Panc1 (cell line): Measurements from ENCODE around the gene CLUH. TPM values are rescaled to one million over a fixed set of nuclear protein-coding genes. Genes with fewer than 3 reads are reported as not detected.

Source experiments
- ATAC-seq: fragments of 200-7000 bp; cut with Tn5 transposase; 2 replicates; pipeline ENCODE4 v1.9.1; 2020; ENCODE audit warnings: mild to moderate bottlenecking, moderate library complexity
- BruUV-seq: library from RNA; stranded (reverse); fragments of 400-500 nt; replicated peaks from 2 replicates; lab custom pipeline; 2021; lab: Mats Ljungman, UMichigan
- CTCF ChIA-PET: fragments of 300-600 bp; sonication (Branson Sonifier 250); formaldehyde crosslinking; loops from one replicate; lab custom pipeline; 2022; ENCODE audit warnings: antibody characterized with exemption; lab: Charles Lee
- POLR2A ChIA-PET: fragments of 300-600 bp; sonication (Branson Sonifier 250); formaldehyde crosslinking; loops from one replicate; lab custom pipeline; 2022; ENCODE audit warnings: antibody characterized with exemption; lab: Charles Lee
- DNase-seq: peaks from one replicate; pipeline ENCODE4 v3.0.0-alpha.2; 2010; ENCODE audit warnings: low read depth, low spot score
- H3K27ac ChIP-seq: 2 replicates; pipeline ENCODE4 v1.5.1; 2011; ENCODE audit warnings: mild to moderate bottlenecking, low read length, inconsistent platforms
- H3K27me3 ChIP-seq: fragments of 200-500 bp; sonication (Bioruptor generic); 2 replicates; pipeline ENCODE4 v1.6.0; 2014; ENCODE audit warnings: low read length, inconsistent platforms; ENCODE audit not compliant: control insufficient read depth, insufficient read depth
- H3K36me3 ChIP-seq: fragments of 200-500 bp; sonication (Bioruptor generic); 2 replicates; pipeline ENCODE4 v1.5.1; 2014; ENCODE audit warnings: inconsistent platforms, mild to moderate bottlenecking, low read length, moderate library complexity; ENCODE audit not compliant: control insufficient read depth, insufficient read depth
- H3K4me1 ChIP-seq: 2 replicates; pipeline ENCODE4 v1.5.1; 2011; ENCODE audit warnings: inconsistent platforms, mild to moderate bottlenecking, low read length, moderate library complexity; ENCODE audit not compliant: control insufficient read depth, insufficient read depth
- H3K4me3 ChIP-seq, 2 experiments: 2 replicates each; pipeline ENCODE4 v1.5.1; 2011 to 2012; ENCODE audit warnings: low read depth in 2 of 2, low read length in 2 of 2, mild to moderate bottlenecking in 2 of 2, inconsistent platforms in 1 of 2, moderate library complexity in 1 of 2
- H3K9me3 ChIP-seq: fragments of 200-500 bp; sonication (Bioruptor generic); 2 replicates; pipeline ENCODE4 v1.5.1; 2014; ENCODE audit warnings: low read depth, mild to moderate bottlenecking, inconsistent platforms, low read length, moderate library complexity; ENCODE audit not compliant: control insufficient read depth, insufficient read depth
- POLR2AphosphoS5 ChIP-seq: IDR thresholded peaks from 2 replicates; pipeline ENCODE4 v1.6.1; 2012; ENCODE audit warnings: mild to moderate bottlenecking, low read depth, low read length, moderate library complexity
- SIN3A ChIP-seq: IDR thresholded peaks from 2 replicates; pipeline ENCODE4 v1.6.1; 2012; ENCODE audit warnings: low read depth, mild to moderate bottlenecking, low read length, moderate library complexity, borderline replicate concordance; ENCODE audit not compliant: insufficient read depth
- TCF7L2 ChIP-seq: IDR thresholded peaks from 2 replicates; pipeline ENCODE4 v1.6.1; 2011; ENCODE audit warnings: mild to moderate bottlenecking, low read depth, low read length, inconsistent platforms
- in situ Hi-C: cut with HindIII; loops from 2 replicates; pipeline ENCODE4 v1.10.0; 2016; ENCODE audit warnings: low sequenced_read_pairs, low pct_unique_long_range_greater_than_20kb
- intact Hi-C: fragments of 100-400 bp; cut with micrococcal nuclease; formaldehyde crosslinking; loops from one replicate; pipeline ENCODE4 v1.10.0; 2022; ENCODE audit not compliant: unreplicated experiment
- total RNA-seq: library from RNA; stranded (reverse); gene quantifications from one replicate; pipeline ENCODE4 v1.2.1, GENCODE V29; 2021; ENCODE audit not compliant: unreplicated experiment
- TF ChIP-seq, protein P1 (sequence below): fragments of 450-650 bp; IDR thresholded peaks from 2 replicates; pipeline ENCODE4 v1.5.1; 2017; ENCODE audit warnings: mild to moderate bottlenecking
- TF ChIP-seq, protein P2 (sequence below), 2 experiments: IDR thresholded peaks; 2 replicates each; pipeline ENCODE4 v1.6.1; 2011 to 2012; ENCODE audit warnings: low read depth in 2 of 2, control low read depth in 1 of 2, low read length in 1 of 2, mild to moderate bottlenecking in 1 of 2, moderate library complexity in 1 of 2; ENCODE audit not compliant: insufficient read depth in 1 of 2

Gene CLUH
- total RNA-seq, 1 experiment from 2014 or later, result 119 TPM

DNA sequence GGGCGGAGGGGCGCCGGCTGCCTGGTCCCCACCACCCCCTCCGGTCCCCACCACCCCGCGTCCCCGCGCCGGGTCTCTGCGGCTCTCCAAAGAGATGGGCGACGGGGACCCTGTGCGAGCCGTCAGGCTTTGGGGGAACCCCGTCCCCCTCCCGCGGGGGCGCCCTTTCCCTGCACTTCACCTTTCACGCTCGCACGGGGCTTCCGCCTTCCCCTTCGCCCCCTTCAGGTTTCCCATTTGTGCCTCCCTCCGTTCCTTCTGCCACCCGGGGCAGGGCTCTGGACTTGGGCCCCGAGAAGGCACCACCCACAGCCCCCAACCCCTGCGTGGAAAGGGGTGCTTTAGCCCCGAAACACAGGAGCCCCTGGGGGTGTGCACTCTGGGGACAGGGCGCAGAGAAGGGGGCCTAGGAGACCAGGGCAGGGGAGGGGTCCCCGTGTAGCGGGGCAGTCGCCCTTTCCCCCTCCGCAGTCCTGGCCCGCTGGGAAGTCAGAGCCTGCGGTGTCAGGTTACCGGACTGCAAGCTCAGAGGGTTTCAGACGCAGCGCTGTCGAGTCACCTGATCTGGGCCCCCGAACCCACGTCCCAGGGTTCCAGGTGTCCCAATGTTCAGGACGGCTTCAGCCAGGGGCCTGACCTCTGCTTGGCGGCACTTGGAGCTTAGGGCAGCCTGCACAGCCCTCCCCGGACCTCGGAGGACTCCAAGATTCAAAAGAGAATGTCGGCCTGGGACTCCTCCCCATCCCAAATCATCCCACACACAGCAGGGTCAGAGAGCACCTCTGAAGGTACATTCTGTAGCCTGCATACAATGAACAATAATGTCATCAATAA is 44.5 kb upstream of the CLUH start:
- Histone ChIP-seq H3K4me3 (peak overlapping the region; percentile 37 to 40), H3K27me3 (no peaks in the 10 kb centered on the region; the same call in 1 of the 2 replicates), H3K36me3 (no peaks in the 10 kb centered on the region), H3K9me3 (no peaks in the 10 kb centered on the region), H3K27ac (no peak overlapping the region), H3K4me1 (no peaks in the 10 kb centered on the region)
- TF ChIP-seq SIN3A (no peak), POLR2AphosphoS5 (no peak), TCF7L2 (no peak)
- TF ChIP-seq, protein P1, sequence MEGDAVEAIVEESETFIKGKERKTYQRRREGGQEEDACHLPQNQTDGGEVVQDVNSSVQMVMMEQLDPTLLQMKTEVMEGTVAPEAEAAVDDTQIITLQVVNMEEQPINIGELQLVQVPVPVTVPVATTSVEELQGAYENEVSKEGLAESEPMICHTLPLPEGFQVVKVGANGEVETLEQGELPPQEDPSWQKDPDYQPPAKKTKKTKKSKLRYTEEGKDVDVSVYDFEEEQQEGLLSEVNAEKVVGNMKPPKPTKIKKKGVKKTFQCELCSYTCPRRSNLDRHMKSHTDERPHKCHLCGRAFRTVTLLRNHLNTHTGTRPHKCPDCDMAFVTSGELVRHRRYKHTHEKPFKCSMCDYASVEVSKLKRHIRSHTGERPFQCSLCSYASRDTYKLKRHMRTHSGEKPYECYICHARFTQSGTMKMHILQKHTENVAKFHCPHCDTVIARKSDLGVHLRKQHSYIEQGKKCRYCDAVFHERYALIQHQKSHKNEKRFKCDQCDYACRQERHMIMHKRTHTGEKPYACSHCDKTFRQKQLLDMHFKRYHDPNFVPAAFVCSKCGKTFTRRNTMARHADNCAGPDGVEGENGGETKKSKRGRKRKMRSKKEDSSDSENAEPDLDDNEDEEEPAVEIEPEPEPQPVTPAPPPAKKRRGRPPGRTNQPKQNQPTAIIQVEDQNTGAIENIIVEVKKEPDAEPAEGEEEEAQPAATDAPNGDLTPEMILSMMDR, result no peak
- TF ChIP-seq, protein P2, sequence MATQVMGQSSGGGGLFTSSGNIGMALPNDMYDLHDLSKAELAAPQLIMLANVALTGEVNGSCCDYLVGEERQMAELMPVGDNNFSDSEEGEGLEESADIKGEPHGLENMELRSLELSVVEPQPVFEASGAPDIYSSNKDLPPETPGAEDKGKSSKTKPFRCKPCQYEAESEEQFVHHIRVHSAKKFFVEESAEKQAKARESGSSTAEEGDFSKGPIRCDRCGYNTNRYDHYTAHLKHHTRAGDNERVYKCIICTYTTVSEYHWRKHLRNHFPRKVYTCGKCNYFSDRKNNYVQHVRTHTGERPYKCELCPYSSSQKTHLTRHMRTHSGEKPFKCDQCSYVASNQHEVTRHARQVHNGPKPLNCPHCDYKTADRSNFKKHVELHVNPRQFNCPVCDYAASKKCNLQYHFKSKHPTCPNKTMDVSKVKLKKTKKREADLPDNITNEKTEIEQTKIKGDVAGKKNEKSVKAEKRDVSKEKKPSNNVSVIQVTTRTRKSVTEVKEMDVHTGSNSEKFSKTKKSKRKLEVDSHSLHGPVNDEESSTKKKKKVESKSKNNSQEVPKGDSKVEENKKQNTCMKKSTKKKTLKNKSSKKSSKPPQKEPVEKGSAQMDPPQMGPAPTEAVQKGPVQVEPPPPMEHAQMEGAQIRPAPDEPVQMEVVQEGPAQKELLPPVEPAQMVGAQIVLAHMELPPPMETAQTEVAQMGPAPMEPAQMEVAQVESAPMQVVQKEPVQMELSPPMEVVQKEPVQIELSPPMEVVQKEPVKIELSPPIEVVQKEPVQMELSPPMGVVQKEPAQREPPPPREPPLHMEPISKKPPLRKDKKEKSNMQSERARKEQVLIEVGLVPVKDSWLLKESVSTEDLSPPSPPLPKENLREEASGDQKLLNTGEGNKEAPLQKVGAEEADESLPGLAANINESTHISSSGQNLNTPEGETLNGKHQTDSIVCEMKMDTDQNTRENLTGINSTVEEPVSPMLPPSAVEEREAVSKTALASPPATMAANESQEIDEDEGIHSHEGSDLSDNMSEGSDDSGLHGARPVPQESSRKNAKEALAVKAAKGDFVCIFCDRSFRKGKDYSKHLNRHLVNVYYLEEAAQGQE (IDR thresholded peaks at IDR 0.05; ENCODE audit: insufficient read depth in 1 of 2, low read depth in 2 of 2, low read length in 1 of 2), result no peak
- BruUV-seq, result no TSS peak
- DNase-seq (no peak), ATAC-seq (peak; percentile 75)
- ChIA-PET POLR2A (no interaction called here), CTCF (no interaction called here)
- in situ Hi-C loops, result no loop called here
- intact Hi-C loops, result no loop called here

DNA sequence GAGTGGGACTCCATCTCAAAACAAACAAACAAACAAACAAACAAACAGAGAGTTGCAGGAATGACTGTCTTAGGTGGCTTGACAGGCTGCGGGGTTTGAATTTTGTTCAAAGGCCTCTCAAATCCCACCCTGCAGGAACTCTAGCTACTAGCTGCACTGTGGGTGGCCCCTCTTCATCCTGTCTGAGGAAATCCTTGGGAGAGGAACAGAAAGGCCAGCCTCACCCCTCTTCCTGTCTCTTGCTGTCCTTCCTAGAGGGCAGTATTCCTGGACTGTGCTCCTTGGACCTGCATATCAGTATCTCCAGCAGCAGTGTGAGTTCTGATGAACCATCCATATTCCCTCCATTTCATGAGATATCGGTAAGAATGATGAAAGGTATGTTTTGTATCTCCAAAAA is 39.9 kb upstream of the CLUH start:
- ChIA-PET CTCF (no interaction called here), POLR2A (no interaction called here)
- Histone ChIP-seq H3K9me3 (no peaks in the 10 kb centered on the region), H3K36me3 (no peaks in the 10 kb centered on the region), H3K4me3 (no peak overlapping the region), H3K27me3 (no peaks in the 10 kb centered on the region; the same call in 1 of the 2 replicates), H3K4me1 (no peaks in the 10 kb centered on the region), H3K27ac (no peak overlapping the region)
- no TSS peak for BruUV-seq
- TF ChIP-seq, protein P2 (IDR thresholded peaks at IDR 0.05; ENCODE audit: insufficient read depth in 1 of 2, low read depth in 2 of 2, low read length in 1 of 2), result no peak
- TF ChIP-seq TCF7L2 (no peak), POLR2AphosphoS5 (no peak), SIN3A (no peak)
- TF ChIP-seq, protein P1, result no peak; the same call in 1 of the 2 replicates
- no peak for ATAC-seq
- no peak for DNase-seq
- intact Hi-C loops (no loop called here), in situ Hi-C loops (no loop called here)
